Peyer's patch (tissue), 4 donors: Measurements from ENCODE around the gene EMC8. TPM values are rescaled to one million over a fixed set of nuclear protein-coding genes. Genes with fewer than 3 reads are reported as not detected.
A peak's percentile ranks its signal among the peaks of the same experiment; 100 is the strongest.

Experiments used
- DNase-seq, 3 donors: peaks; one replicate each; pipeline ENCODE4 v3.0.0-alpha.2; 2017 to 2019
- H3K27ac ChIP-seq, 4 donors: fragments of 200-600 bp; sonication (generic); one replicate each; pipeline ENCODE4 v1.5.1; 2016 to 2019
- H3K27me3 ChIP-seq, 2 donors: fragments of 200-600 bp; sonication (generic); one replicate each; pipeline ENCODE4 v1.5.1; 2019
- H3K36me3 ChIP-seq, 3 donors: fragments of 200-600 bp; sonication (generic); one replicate each; pipeline ENCODE4 v1.5.1; 2016 to 2019
- H3K4me1 ChIP-seq, 4 donors: fragments of 200-600 bp; sonication (generic); one replicate each; pipeline ENCODE4 v1.5.1; 2016 to 2019
- H3K4me3 ChIP-seq, 4 donors: fragments of 200-600 bp; sonication (generic); 1 replicate in 3 of 4; 2 replicates in 1 of 4; pipeline ENCODE4 v1.5.1; 2016 to 2019; ENCODE audit warnings: mild to moderate bottlenecking in 1 of 4
- H3K9me3 ChIP-seq, 4 donors: fragments of 200-600 bp; sonication (generic); one replicate each; pipeline ENCODE4 v1.5.1; 2016 to 2019; ENCODE audit warnings: mild to moderate bottlenecking in 1 of 4
- CTCF ChIP-seq, 6 experiments: fragments of 450-650 bp in 4 of 6; fragments of 200-600 bp in 2 of 6; sonication (generic) in 1 of 6; IDR thresholded peaks; one replicate each; pipeline ENCODE4 v1.5.1; 2017 to 2019; ENCODE audit warnings: antibody characterized with exemption in 6 of 6, mild to moderate bottlenecking in 3 of 6, moderate library complexity in 1 of 6
- POLR2A ChIP-seq, 2 donors: fragments of 450-650 bp; IDR thresholded peaks; one replicate each; pipeline ENCODE4 v1.5.1; 2017; ENCODE audit warnings: antibody characterized with exemption in 2 of 2, mild to moderate bottlenecking in 2 of 2, moderate library complexity in 2 of 2
- total RNA-seq, 4 donors: library from RNA; depleted of rRNA; stranded (reverse); fragments of >200 nt; gene quantifications; one replicate each; pipeline ENCODE4 v1.1.0, GENCODE V29; 2016

Gene EMC8
- total RNA-seq, 4 donors from 2014 or later: 37.2 to 38.9 (median 38.5) TPM

- no peak for DNase-seq
- Histone ChIP-seq H3K36me3 (no peaks in the 10 kb centered on the region), H3K4me1 (peaks cover 4 to 22% (median 14%) of the 10 kb centered on the region in 4 donors), H3K27me3 (peaks cover 0 to 15% of the 10 kb centered on the region in 2 donors), H3K4me3 (peak overlapping the region; percentile 43 to 77 (median 58)), H3K27ac (peak overlapping the region in 1 of 4 donors; percentile 81), H3K9me3 (no peaks in the 10 kb centered on the region)
- TF ChIP-seq POLR2A (IDR thresholded peaks at IDR 0.05) (no peak), CTCF (IDR thresholded peaks at IDR 0.05) (no peak)
These were observed 49.6 kb downstream of the EMC8 start for GRCh38 chr16:85749771-85750145.

GRCh38 chr16:85746460-85747215 lies 52.7 kb downstream of the EMC8 start:
- Histone ChIP-seq H3K9me3 (no peaks in the 10 kb centered on the region), H3K4me3 (no peak overlapping the region), H3K36me3 (no peaks in the 10 kb centered on the region), H3K27ac (peak overlapping the region in 1 of 4 donors; percentile 38), H3K4me1 (peaks cover 4 to 13% (median 8%) of the 10 kb centered on the region in 4 donors), H3K27me3 (peaks cover 0 to 9% of the 10 kb centered on the region in 2 donors)
- TF ChIP-seq CTCF (IDR thresholded peaks at IDR 0.05): no peak
- TF ChIP-seq POLR2A (IDR thresholded peaks at IDR 0.05): no peak
- DNase-seq: peak in 1 of 3 donors; percentile 52

GRCh38 chr16:85738923-85739715 lies 60.2 kb downstream of the EMC8 start:
- DNase-seq: no peak
- Histone ChIP-seq H3K27ac (no peak overlapping the region), H3K27me3 (no peaks in the 10 kb centered on the region), H3K4me1 (peaks cover 0 to 16% (median 8%) of the 10 kb centered on the region in 4 donors), H3K4me3 (no peak overlapping the region), H3K9me3 (no peaks in the 10 kb centered on the region), H3K36me3 (no peaks in the 10 kb centered on the region)
- no peak for TF ChIP-seq CTCF (IDR thresholded peaks at IDR 0.05)

- no peak for DNase-seq
- H3K36me3 ChIP-seq: no peaks in the 10 kb centered on the region
- H3K27me3 ChIP-seq: no peaks in the 10 kb centered on the region
- peaks cover 0 to 16% (median 8%) of the 10 kb centered on the region in 4 donors for H3K4me1 ChIP-seq
- H3K27ac ChIP-seq: no peak overlapping the region
- no peak for TF ChIP-seq POLR2A (IDR thresholded peaks at IDR 0.05)
- TF ChIP-seq CTCF (IDR thresholded peaks at IDR 0.05): no peak
- no peak overlapping the region for H3K4me3 ChIP-seq
- no peaks in the 10 kb centered on the region for H3K9me3 ChIP-seq
These were observed 62.4 kb downstream of the EMC8 start for GRCh38 chr16:85736921-85737320.

- Histone ChIP-seq H3K4me3 (peak overlapping the region in 1 of 4 donors; percentile 1), H3K27me3 (no peaks in the 10 kb centered on the region), H3K27ac (peak overlapping the region in 1 of 4 donors; percentile 72), H3K36me3 (no peaks in the 10 kb centered on the region), H3K9me3 (no peaks in the 10 kb centered on the region), H3K4me1 (peaks cover 0 to 16% (median 8%) of the 10 kb centered on the region in 4 donors)
- TF ChIP-seq POLR2A (IDR thresholded peaks at IDR 0.05): no peak
- DNase-seq: no peak
These were observed 63.4 kb downstream of the EMC8 start for GRCh38 chr16:85735946-85736345.

GRCh38 chr16:85735225-85735635 lies 64.1 kb downstream of the EMC8 start:
- Histone ChIP-seq H3K9me3 (no peaks in the 10 kb centered on the region), H3K27me3 (no peaks in the 10 kb centered on the region), H3K36me3 (no peaks in the 10 kb centered on the region), H3K4me3 (peak overlapping the region in 1 of 4 donors; percentile 22), H3K27ac (peak overlapping the region in 1 of 4 donors; percentile 72), H3K4me1 (peaks cover 0 to 16% (median 8%) of the 10 kb centered on the region in 4 donors)
- TF ChIP-seq CTCF (IDR thresholded peaks at IDR 0.05) (no peak), POLR2A (IDR thresholded peaks at IDR 0.05) (no peak)
- DNase-seq: peak in 2 of 3 donors; percentile 90
